ENCODE measurements around the gene STX3. TPM values are rescaled to one million over a fixed set of nuclear protein-coding genes. Genes with fewer than 3 reads are reported as not detected.

The STX3 gene
- total RNA-seq, 1 donor from 2014 or later: 52.4 TPM

GRCh38 chr11:59758401-59759037 lies 3.3 kb downstream of the STX3 start:
- Histone ChIP-seq H3K4me2 (no peak overlapping the region), H3K9ac (no peak overlapping the region), H3K36me3 (no peaks in the 10 kb centered on the region), H4K20me1 (ENCODE audit: low read depth) (peaks cover 21% of the 10 kb centered on the region), H2AFZ (replicated peaks) (no peak overlapping the region), H3F3A (ENCODE audit: low read depth) (peaks cover 22% of the 10 kb centered on the region), H3K9me3 (ENCODE audit: low read depth) (no peaks in the 10 kb centered on the region), H3K27me3 (no peaks in the 10 kb centered on the region), H3K27ac (no peak overlapping the region), H3K4me3 (no peak overlapping the region), H3K79me2 (ENCODE audit: low read depth) (peaks cover 77% of the 10 kb centered on the region), H3K4me1 (no peaks in the 10 kb centered on the region)
- no peak for DNase-seq (ENCODE audit: low spot score)
- Mint-ChIP-seq H3K27me3 (ENCODE audit: insufficient read depth, low read depth) (peaks cover 15% of the 10 kb centered on the region), H3K27ac (no peak overlapping the region), H3K4me1 (peaks cover 25% of the 10 kb centered on the region), H3K36me3 (no peaks in the 10 kb centered on the region), H3K4me3 (no peak overlapping the region), H3K9me3 (no peaks in the 10 kb centered on the region)
- TF ChIP-seq, protein P1, sequence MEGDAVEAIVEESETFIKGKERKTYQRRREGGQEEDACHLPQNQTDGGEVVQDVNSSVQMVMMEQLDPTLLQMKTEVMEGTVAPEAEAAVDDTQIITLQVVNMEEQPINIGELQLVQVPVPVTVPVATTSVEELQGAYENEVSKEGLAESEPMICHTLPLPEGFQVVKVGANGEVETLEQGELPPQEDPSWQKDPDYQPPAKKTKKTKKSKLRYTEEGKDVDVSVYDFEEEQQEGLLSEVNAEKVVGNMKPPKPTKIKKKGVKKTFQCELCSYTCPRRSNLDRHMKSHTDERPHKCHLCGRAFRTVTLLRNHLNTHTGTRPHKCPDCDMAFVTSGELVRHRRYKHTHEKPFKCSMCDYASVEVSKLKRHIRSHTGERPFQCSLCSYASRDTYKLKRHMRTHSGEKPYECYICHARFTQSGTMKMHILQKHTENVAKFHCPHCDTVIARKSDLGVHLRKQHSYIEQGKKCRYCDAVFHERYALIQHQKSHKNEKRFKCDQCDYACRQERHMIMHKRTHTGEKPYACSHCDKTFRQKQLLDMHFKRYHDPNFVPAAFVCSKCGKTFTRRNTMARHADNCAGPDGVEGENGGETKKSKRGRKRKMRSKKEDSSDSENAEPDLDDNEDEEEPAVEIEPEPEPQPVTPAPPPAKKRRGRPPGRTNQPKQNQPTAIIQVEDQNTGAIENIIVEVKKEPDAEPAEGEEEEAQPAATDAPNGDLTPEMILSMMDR (IDR thresholded peaks at IDR 0.05): no peak
- TF ChIP-seq EZH2phosphoT487 (IDR thresholded peaks at IDR 0.05): no peak
- no peak for TF ChIP-seq EZH2 (IDR thresholded peaks at IDR 0.05)

GRCh38 chr11:59759900-59760299 lies 4.7 kb downstream of the STX3 start:
- Histone ChIP-seq H3K36me3 (no peaks in the 10 kb centered on the region), H3K79me2 (ENCODE audit: low read depth) (peaks cover 88% of the 10 kb centered on the region), H3K27ac (no peak overlapping the region), H3K4me2 (no peak overlapping the region), H3K4me1 (no peaks in the 10 kb centered on the region), H3K9ac (no peak overlapping the region), H3F3A (ENCODE audit: low read depth) (peaks cover 13% of the 10 kb centered on the region), H3K27me3 (no peaks in the 10 kb centered on the region), H2AFZ (replicated peaks) (no peak overlapping the region), H3K9me3 (ENCODE audit: low read depth) (no peaks in the 10 kb centered on the region), H3K4me3 (no peak overlapping the region), H4K20me1 (ENCODE audit: low read depth) (peaks cover 21% of the 10 kb centered on the region)
- Mint-ChIP-seq H3K27me3 (ENCODE audit: insufficient read depth, low read depth) (peaks cover 9% of the 10 kb centered on the region), H3K36me3 (no peaks in the 10 kb centered on the region), H3K9me3 (no peaks in the 10 kb centered on the region), H3K4me3 (no peak overlapping the region), H3K4me1 (peaks cover 18% of the 10 kb centered on the region), H3K27ac (no peak overlapping the region)
- no peak for DNase-seq (ENCODE audit: low spot score)
- TF ChIP-seq, protein P1 (IDR thresholded peaks at IDR 0.05): no peak
- TF ChIP-seq EZH2 (IDR thresholded peaks at IDR 0.05): no peak
- no peak for TF ChIP-seq EZH2phosphoT487 (IDR thresholded peaks at IDR 0.05)

DNA sequence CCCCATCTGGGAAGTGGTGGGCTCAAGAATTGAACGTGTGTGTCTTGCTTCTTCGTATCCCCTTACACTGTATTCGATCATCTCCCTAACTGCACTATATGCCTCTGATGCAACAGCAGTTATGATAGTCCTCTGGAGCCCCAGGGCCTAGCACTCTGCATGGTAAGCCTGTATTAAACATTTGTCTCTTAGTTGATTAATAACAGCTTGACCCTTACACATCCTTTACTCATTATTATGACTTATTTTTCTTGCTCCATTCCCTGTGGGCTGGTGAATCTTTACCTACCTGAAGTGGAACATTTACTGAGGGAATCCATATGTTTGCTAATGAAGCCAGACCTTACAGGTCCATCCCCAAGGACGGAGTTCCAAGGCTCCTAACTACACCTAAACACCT lies 5.6 kb downstream of the STX3 start:
- no peak overlapping the region for H3K9ac ChIP-seq
- H3F3A ChIP-seq (ENCODE audit: low read depth): peaks cover 6% of the 10 kb centered on the region
- H3K27ac ChIP-seq: no peak overlapping the region
- Mint-ChIP-seq H3K9me3 (no peaks in the 10 kb centered on the region), H3K36me3 (no peaks in the 10 kb centered on the region), H3K4me1 (peaks cover 18% of the 10 kb centered on the region), H3K27me3 (ENCODE audit: insufficient read depth, low read depth) (peaks cover 9% of the 10 kb centered on the region), H3K27ac (no peak overlapping the region), H3K4me3 (no peak overlapping the region)
- H3K9me3 ChIP-seq (ENCODE audit: low read depth): no peaks in the 10 kb centered on the region
- H3K4me2 ChIP-seq: no peak overlapping the region
- no peaks in the 10 kb centered on the region for H3K27me3 ChIP-seq
- DNase-seq (ENCODE audit: low spot score): no peak
- peaks cover 91% of the 10 kb centered on the region for H3K79me2 ChIP-seq (ENCODE audit: low read depth)
- no peaks in the 10 kb centered on the region for H3K36me3 ChIP-seq
- H3K4me3 ChIP-seq: no peak overlapping the region
- H3K4me1 ChIP-seq: peaks cover 6% of the 10 kb centered on the region
- peaks cover 21% of the 10 kb centered on the region for H4K20me1 ChIP-seq (ENCODE audit: low read depth)
- no peak for TF ChIP-seq EZH2 (IDR thresholded peaks at IDR 0.05)
- TF ChIP-seq, protein P1 (IDR thresholded peaks at IDR 0.05): no peak
- TF ChIP-seq EZH2phosphoT487 (IDR thresholded peaks at IDR 0.05): no peak
- no peak overlapping the region for H2AFZ ChIP-seq (replicated peaks)

Data from neural progenitor cell (in vitro differentiated cells).